HCEC 1CT (cell line): Measurements from ENCODE around the gene FDX1.

Source experiments
- DNase-seq: peaks from one replicate; pipeline ENCODE4 v3.0.0-alpha.2; 2017

Gene FDX1

GRCh38 chr11:110513259-110513801, 83.6 kb downstream of the FDX1 start:
- no peak for DNase-seq

- no peak for DNase-seq
These were observed 84.2 kb downstream of the FDX1 start for GRCh38 chr11:110513846-110514437.
